ENCODE data around the gene NEUROG3.

- TF ChIP-seq, protein P1, sequence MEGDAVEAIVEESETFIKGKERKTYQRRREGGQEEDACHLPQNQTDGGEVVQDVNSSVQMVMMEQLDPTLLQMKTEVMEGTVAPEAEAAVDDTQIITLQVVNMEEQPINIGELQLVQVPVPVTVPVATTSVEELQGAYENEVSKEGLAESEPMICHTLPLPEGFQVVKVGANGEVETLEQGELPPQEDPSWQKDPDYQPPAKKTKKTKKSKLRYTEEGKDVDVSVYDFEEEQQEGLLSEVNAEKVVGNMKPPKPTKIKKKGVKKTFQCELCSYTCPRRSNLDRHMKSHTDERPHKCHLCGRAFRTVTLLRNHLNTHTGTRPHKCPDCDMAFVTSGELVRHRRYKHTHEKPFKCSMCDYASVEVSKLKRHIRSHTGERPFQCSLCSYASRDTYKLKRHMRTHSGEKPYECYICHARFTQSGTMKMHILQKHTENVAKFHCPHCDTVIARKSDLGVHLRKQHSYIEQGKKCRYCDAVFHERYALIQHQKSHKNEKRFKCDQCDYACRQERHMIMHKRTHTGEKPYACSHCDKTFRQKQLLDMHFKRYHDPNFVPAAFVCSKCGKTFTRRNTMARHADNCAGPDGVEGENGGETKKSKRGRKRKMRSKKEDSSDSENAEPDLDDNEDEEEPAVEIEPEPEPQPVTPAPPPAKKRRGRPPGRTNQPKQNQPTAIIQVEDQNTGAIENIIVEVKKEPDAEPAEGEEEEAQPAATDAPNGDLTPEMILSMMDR (IDR thresholded peaks at IDR 0.05): no peak
- no peak for TF ChIP-seq POLR2A (IDR thresholded peaks at IDR 0.05)
Measured at GRCh38 chr10:69600761-69601330, 27.6 kb upstream of the NEUROG3 start.
